Adrenal gland (tissue), 5 donors: ENCODE data around the gene TMEM117.

Experiments used
- CTCF ChIP-seq, 6 experiments: fragments of 450-650 bp in 4 of 6; fragments of 200-600 bp in 2 of 6; sonication (generic) in 1 of 6; IDR thresholded peaks; 1 replicate in 5 of 6; 2 replicates in 1 of 6; pipeline versions ENCODE4 v1.5.1 to v1.8.0; 2016 to 2021; ENCODE audit warnings: antibody characterized with exemption in 6 of 6, mild to moderate bottlenecking in 2 of 6, moderate library complexity in 1 of 6
- POLR2A ChIP-seq, 2 donors: fragments of 450-650 bp; IDR thresholded peaks; one replicate each; pipeline ENCODE4 v1.6.1; 2017; ENCODE audit warnings: antibody characterized with exemption in 2 of 2, mild to moderate bottlenecking in 2 of 2, moderate library complexity in 1 of 2
- donor health status: DM: no; HTN: no; CAD: no.

- TF ChIP-seq POLR2A (IDR thresholded peaks at IDR 0.05) (no peak), CTCF (IDR thresholded peaks at IDR 0.05) (no peak)
Observed at GRCh38 chr12:43812057-43812456, 23.8 kb upstream of the TMEM117 start.
